Lung (tissue), 12 donors: ENCODE measurements around the gene RMDN2. TPM values are rescaled to one million over a fixed set of nuclear protein-coding genes. Genes with fewer than 3 reads are reported as not detected.
"Not testable (repeated sequence)": the region's sequence is repeated elsewhere in the genome, so short reads cannot be mapped to it uniquely, and the experiment has no call there.

Source experiments
- ATAC-seq: fragments of 200-7000 bp; cut with Tn5 transposase; one replicate; pipeline ENCODE4 v1.9.1; 2020; ENCODE audit warnings: moderate number of reproducible peaks; ENCODE audit not compliant: insufficient read depth, low FRiP score
- DNase-seq, 3 donors: peaks; one replicate each; pipeline ENCODE4 v3.0.0-alpha.2; 2013 to 2017
- H3K27ac ChIP-seq, 2 donors: one replicate each; pipeline ENCODE4 v1.5.1; 2013; ENCODE audit warnings: mild to moderate bottlenecking in 2 of 2, moderate library complexity in 2 of 2, control low read depth in 1 of 2, inconsistent platforms in 1 of 2, low read depth in 1 of 2, low read length in 1 of 2
- H3K27me3 ChIP-seq, 3 donors: one replicate each; pipeline ENCODE4 v1.5.1; 2013; ENCODE audit warnings: low read length in 2 of 3; ENCODE audit not compliant: control insufficient read depth in 3 of 3, insufficient read depth in 3 of 3
- H3K36me3 ChIP-seq, 4 donors: one replicate each; pipeline ENCODE4 v1.5.1; 2013; ENCODE audit warnings: low read length in 4 of 4, mild to moderate bottlenecking in 1 of 4, moderate library complexity in 1 of 4; ENCODE audit not compliant: control insufficient read depth in 4 of 4, insufficient read depth in 4 of 4
- H3K4me1 ChIP-seq, 5 donors: one replicate each; pipeline ENCODE4 v1.5.1; 2013; ENCODE audit warnings: low read length in 5 of 5, mild to moderate bottlenecking in 2 of 5, moderate library complexity in 1 of 5; ENCODE audit not compliant: control insufficient read depth in 5 of 5, insufficient read depth in 5 of 5
- H3K4me3 ChIP-seq: one replicate; pipeline ENCODE4 v1.5.1; 2013; ENCODE audit warnings: mild to moderate bottlenecking, control low read depth, moderate library complexity
- H3K9ac ChIP-seq, 2 donors: one replicate each; pipeline ENCODE4 v1.5.1; 2013; ENCODE audit warnings: low read length in 2 of 2, control low read depth in 1 of 2; ENCODE audit not compliant: insufficient read depth in 1 of 2
- H3K9me3 ChIP-seq, 4 donors: one replicate each; pipeline ENCODE4 v1.5.1; 2013; ENCODE audit warnings: low read length in 3 of 4, mild to moderate bottlenecking in 1 of 4, moderate library complexity in 1 of 4; ENCODE audit not compliant: control insufficient read depth in 4 of 4, insufficient read depth in 3 of 4
- CTCF ChIP-seq: IDR thresholded peaks from 2 replicates; pipeline ENCODE4 v1.5.1; 2012; ENCODE audit warnings: mild to moderate bottlenecking; ENCODE audit errors: control extremely low read depth, extremely low read depth
- WGBS, 2 donors: extraction: QIAGEN DNeasy Blood & Tissue Kit; methylation state at CpG; one replicate each; pipeline ENCODE4 v1.1.7; 2013; 5-methylcytosine and 5-hydroxymethylcytosine counted together
- polyA plus RNA-seq, 2 donors: library from polyadenylated mRNA; stranded (reverse); fragments of 200-250 nt; gene quantifications; one replicate each; pipeline ENCODE4 v1.2.1, GENCODE V29; 2013
- total RNA-seq, 2 donors: library from RNA; depleted of rRNA in 1 of 2; stranded (reverse); fragments of >200 nt in 1 of 2; gene quantifications; one replicate each; pipeline ENCODE4 v1.2.1, GENCODE V29; 2014 to 2021
- donor health status: control.
- donor health status: control.
- donor health status: Bipolar disorder and iron deficiency.
- donor health status: healthy.
- donor health status: DM: yes; HTN: yes; CAD: no.

Gene RMDN2
- total and polyA plus RNA-seq, 4 donors: 7.7 to 37.9 (median 18.3) TPM

DNA sequence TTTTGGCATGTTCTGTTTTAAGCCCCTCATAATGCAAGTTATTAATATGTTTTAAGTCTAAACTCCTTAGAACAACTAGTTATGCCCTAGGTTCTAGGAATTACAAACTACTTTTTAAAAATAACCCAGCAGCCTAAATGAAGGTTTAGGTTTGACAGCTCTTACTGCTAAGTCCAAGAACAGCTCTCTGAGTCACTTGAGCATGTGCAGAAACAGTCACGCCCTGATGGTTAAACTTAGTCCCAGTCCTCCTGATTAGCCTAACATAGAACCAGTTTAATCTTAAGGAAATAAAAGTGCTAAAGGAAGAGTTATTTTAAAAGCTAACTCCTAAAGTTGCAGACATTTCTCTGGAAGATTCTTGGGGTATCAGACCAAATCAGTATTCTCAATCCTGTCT, 72.5 kb downstream of the RMDN2 start:
- Histone ChIP-seq H3K36me3 (peaks cover 0 to 10% (median 7%) of the 10 kb centered on the region in 4 donors), H3K9me3 (peaks cover 0 to 2% (median 0%) of the 10 kb centered on the region in 4 donors), H3K4me3 (no peak overlapping the region), H3K4me1 (no peaks in the 10 kb centered on the region), H3K27me3 (no peaks in the 10 kb centered on the region), H3K9ac (no peak overlapping the region), H3K27ac (no peak overlapping the region)
- 92 to 98% methylated on average over 1 of the region's 1 CpG for WGBS, 2 donors
- ATAC-seq (no peak), DNase-seq (no peak)
- no peak for TF ChIP-seq CTCF

- no peaks in the 10 kb centered on the region for H3K27me3 ChIP-seq
- H3K27ac ChIP-seq: no peak overlapping the region
- WGBS, 2 donors: 91 to 95% methylated on average over 1 of the region's 1 CpG
- H3K9me3 ChIP-seq: peaks cover 0 to 2% (median 0%) of the 10 kb centered on the region in 4 donors
- H3K4me3 ChIP-seq: no peak overlapping the region
- DNase-seq (no peak), ATAC-seq (no peak)
- no peaks in the 10 kb centered on the region for H3K4me1 ChIP-seq
- H3K36me3 ChIP-seq: peaks cover 0 to 10% (median 7%) of the 10 kb centered on the region in 4 donors
- no peak overlapping the region for H3K9ac ChIP-seq
- no peak for TF ChIP-seq CTCF
Observed at GRCh38 chr2:38000485-38001222, 75.6 kb downstream of the RMDN2 start.

DNA sequence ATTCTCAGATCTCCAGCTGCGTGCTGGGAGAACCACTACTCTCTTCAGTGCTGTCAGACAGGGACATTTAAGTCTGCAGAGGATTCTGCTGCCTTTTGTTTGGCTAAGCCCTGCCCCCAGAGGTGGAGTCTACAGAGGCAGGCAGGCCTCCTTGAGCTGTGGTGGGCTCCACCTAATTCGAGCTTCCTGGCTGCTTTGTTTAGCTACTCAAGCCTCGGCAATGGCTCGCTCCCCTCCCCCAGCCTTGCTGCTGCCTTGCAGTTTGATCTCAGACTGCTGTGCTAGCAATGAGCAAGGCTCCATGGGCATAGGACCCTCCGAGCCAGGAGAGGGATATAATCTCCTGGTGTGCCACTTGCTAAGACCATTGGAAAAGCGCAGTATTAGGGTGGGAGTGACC, 85.1 kb downstream of the RMDN2 start:
- not testable (repeated sequence) for DNase-seq, H3K27me3 ChIP-seq, H3K4me3 ChIP-seq, ATAC-seq, H3K9ac ChIP-seq, H3K36me3 ChIP-seq, H3K9me3 ChIP-seq, H3K4me1 ChIP-seq, H3K27ac ChIP-seq
- 83 to 88% methylated on average over 6 of the region's 6 CpGs for WGBS, 2 donors

- Histone ChIP-seq H3K9me3 (peaks cover 0 to 2% (median 0%) of the 10 kb centered on the region in 4 donors), H3K27ac (no peak overlapping the region), H3K4me3 (no peak overlapping the region), H3K36me3 (peaks cover 0 to 7% (median 3%) of the 10 kb centered on the region in 4 donors), H3K27me3 (no peaks in the 10 kb centered on the region), H3K4me1 (peaks cover 0 to 2% (median 0%) of the 10 kb centered on the region in 5 donors), H3K9ac (no peak overlapping the region)
- WGBS, 2 donors: 85 to 94% methylated on average over 1 of the region's 1 CpG
- no peak for TF ChIP-seq CTCF
- ATAC-seq (no peak), DNase-seq (no peak)
Observed at GRCh38 chr2:38010995-38011394, 85.9 kb downstream of the RMDN2 start.
